NCI-H226 (cell line): ENCODE data around the gene IQGAP2.

Experiments
- DNase-seq: peaks from one replicate; pipeline ENCODE4 v3.0.0-alpha.2; 2015

The IQGAP2 gene

GRCh38 chr5:76451031-76451701, 48.1 kb downstream of the IQGAP2 start:
- DNase-seq: no peak

DNA sequence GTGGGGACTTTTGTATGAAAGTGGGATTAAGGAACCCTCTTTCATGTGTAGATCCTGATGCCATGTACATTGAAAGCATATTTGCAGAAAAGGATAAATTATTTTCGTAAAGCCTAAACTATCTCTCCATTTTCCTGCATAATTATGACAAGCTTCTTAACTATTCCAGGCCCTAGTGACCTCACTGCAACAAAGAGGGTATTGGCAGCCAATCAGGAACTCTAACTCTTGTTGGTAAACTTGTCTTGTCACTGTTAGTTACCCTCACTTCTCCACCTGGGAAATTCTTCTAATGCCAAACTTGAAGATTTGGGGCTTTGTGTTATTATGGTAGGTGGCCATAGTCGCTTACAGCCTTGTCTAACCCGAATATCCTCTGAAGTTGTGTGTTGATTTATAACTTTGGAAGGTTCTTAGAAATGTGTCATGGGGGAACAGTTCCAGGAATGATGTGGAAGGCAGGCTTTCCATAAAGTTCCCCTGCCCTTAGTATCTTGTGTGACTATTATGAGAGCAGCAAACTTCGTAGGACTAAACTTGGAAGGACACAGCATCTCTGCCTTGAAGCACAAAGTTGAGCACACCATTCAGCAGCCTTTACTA, 52.5 kb downstream of the IQGAP2 start:
- no peak for DNase-seq

- no peak for DNase-seq
Observed at GRCh38 chr5:76456258-76456657, 53.2 kb downstream of the IQGAP2 start.

DNA sequence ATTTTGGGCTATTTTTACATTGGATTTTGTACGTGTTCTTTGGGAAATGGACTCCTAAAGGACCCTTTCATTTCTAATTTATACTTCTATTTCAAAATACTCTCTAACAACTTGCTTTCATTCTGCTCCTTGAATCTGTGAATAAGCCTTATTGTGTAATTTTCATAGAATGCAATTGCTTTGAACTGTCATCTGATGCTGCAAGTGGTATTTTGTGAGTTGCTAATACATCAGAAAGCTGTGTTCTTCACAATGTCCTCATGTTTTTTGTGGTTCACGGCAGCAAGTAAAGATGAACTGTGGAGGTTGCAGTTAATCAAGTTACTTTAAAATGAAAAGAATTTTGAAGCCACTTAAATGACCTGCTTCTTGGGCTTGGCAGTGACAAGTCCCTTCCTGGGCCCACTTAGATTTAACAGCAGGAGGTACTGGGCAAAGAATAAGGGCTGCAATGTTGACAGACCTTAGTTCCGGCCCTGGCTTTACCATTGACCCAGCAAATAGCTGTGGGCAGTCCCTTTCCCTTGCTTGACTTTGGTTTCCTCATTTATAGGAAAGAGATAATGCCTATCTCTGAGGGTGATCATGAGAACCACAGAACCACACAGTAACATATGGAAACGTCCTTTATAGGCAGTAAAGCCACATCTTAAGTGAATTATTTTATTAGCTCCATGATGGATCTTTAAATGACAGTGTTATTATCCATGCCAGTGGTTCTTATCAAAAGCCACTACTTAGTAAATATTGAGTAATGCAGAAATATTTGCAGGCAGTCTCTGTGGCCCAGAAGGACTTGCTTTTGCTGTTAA, 54.8 kb downstream of the IQGAP2 start:
- DNase-seq: no peak

- DNase-seq: no peak
Observed at GRCh38 chr5:76458486-76458830, 55.4 kb downstream of the IQGAP2 start.

DNA sequence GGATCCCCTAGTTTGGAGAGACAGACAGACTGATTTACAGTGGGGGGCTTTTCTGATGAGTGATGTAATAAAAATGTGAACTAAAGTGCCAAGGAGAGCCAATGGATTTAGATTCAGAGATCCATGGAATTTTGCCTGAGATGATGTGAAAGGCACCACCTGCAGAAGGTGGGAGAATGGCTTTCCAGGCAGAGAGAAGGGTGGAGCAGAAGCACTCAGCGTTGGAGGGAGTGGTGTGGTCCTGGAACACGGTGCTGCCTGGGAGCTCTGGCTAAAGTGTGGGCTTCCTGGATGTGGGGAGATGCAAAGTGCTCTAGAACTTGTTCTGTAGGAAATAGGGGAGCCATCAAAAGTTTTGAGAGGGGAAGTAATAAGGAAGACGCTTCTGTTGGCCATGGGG, 57.0 kb downstream of the IQGAP2 start:
- DNase-seq: no peak

DNA sequence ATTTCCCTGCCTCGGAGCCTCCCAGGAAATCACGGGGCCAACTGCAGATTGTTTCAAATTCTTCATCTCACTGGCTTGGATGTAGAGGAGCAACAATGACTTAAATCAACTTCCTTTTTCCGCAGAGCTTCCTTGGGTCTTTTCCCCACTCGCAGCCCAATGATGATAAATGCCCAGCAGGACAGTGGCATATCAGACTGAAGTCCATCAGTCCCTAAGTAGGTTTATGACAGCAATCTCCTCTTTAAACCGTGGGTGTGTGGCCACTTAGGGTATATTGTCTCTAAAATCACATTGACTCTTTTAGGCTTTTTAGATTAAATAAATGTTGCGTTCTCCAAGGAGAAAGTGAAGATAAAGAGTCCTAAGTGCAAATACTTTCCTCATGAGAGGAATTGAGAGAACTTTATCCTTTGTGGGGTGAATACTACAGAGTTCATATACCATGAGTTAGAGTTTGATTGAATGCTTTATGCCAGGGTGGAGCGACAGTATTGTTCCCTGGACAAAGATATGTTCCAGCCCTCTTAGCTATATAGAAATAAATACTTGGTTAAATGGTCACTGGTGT, 59.1 kb downstream of the IQGAP2 start:
- DNase-seq: no peak

- no peak for DNase-seq
Observed at GRCh38 chr5:76467216-76467615, 64.1 kb downstream of the IQGAP2 start.

DNA sequence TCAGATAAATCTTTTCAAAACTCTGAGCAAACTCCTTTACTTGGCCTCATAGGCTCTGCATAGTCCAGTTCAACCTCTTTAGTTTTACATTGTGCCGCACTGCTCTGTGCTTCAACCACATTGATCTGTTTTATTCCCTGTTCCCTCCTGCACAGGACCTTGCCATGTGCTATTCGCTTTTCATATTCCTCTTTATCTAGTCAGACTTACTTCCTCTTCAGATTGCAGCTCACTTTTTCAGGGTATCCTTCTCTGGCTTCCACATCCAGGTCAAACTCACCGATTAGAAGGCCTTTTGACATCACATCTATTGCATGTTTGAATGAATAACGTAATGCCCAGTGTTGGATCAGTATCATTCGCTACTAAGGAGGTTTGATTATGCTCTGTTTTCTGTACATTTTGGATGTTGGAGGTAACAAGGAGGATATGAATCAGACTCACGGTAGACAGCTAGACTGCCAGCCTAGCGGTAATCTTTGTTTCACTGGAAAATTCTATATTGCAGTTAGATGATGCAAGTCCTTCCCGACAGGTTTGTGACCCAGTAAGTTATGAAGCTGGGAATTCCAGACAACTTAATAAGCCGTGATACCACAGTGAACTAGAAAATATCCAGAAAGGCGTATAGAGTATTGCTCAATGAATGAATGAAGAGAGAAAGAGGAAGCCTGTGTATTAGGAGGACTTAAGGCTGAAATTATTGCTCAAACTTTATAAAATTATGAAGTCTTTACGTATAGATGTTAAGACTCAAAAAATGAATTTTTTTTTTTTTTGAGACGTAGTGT, 65.7 kb downstream of the IQGAP2 start:
- peak; percentile 93 for DNase-seq

DNA sequence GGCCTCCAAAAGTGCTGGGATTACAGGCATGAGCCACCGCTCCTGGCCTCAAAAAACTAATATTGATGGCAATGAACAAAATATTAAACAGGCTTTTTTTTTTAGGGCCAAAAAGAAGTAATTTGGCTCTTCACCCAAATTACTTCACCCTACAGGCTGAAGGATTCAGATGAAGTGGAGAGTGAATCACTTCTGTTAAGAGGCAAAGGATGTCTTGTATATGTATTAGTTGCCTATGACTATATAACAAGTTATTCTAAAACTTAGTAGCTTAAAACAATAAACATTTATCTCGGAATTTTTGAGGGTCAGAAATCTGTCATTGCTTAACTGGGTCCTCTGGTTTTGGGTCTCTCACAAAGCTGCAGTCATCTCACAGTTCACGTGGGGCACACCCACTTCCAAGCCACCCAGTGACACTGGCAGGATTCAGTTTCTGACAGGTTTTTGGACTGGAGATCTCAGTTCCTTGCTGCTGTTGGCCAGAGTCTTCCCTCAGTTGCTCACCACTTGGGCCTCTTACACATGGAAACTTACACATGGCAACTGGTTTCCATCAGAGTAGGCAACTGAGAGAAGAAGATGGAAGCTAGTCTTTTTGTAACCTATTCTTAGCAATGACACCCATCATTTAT, 66.7 kb downstream of the IQGAP2 start:
- peak; percentile 21 for DNase-seq

DNA sequence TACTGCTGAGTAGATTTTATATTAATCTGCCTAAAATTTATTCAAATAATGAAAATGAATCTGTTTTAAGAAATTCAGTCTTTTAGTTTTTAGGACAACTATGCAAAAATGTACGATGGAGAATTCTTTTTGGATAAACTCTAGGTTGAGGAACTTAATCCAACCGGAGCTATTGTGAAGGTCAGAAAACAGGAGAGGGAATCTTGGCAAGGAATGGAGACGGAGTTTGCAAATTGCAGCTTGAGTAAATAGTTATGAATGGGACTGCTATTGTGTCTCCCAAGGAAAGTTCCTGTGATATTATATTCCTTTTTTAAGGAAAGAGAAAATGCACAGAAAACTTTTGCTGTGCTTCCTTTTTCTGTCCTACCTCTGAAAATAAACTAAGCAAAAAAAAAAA, 67.9 kb downstream of the IQGAP2 start:
- no peak for DNase-seq

DNA sequence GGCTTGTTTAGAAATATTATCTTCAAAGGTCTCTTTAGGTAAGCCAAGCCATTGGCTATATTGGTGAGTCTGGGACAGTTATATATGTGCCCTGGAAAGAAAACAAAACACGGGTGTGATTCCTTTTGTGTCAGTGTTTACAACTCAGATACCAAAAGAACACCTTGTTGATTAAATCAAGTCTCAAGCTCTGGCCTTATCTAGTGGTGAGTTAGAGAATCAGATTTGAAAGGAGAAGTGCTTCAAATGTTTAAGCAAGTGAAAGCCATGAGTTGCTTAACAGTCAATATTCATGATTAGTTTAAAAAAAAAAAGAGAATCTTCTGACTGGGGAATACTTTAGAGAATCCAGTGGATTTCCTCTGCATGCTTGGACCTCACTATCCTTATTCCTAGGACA, 68.3 kb downstream of the IQGAP2 start:
- no peak for DNase-seq

- no peak for DNase-seq
Observed at GRCh38 chr5:76471987-76472334, 68.9 kb downstream of the IQGAP2 start.

- DNase-seq: no peak
Observed at GRCh38 chr5:76472335-76473008, 69.4 kb downstream of the IQGAP2 start.

GRCh38 chr5:76473009-76473336, 69.9 kb downstream of the IQGAP2 start:
- DNase-seq: no peak

GRCh38 chr5:76473661-76474060, 70.6 kb downstream of the IQGAP2 start:
- DNase-seq: no peak

DNA sequence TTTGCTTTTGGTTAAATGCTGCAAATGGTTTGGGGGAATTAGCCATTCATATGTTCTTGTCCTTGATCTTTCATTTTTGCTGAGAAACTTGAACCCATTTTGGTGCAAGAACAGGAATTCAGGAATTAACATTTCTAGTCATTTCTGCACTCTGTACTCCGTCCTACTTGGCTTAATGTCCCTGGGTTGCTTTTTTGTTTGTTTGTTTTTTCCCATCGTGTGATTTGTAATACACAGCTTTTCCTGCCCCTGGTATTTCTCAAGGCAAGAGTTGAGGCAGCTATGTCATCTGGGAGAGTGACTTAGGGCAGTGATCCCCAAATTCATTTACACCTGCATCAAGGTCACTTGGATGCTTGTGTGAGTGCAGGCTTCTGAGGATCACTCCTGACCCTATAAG, 71.3 kb downstream of the IQGAP2 start:
- no peak for DNase-seq

DNA sequence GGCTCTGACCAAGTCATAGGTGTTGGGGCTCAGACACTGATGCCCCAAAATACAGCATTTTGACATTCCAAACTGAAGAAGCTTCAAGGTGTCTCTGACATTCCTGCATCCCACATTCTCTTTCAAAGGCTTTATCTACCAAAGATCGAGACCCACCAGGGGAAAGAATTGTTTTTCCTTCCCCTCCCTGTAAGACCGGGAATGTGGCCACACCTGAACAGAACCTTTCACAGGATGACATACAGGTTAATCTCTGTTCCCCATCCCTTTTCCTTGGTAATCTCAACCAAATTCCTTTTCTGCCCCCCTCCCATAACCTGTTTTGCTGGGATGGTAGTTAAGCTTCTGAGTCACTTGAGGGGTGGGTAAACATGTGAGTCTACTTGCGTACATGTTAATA, 72.3 kb downstream of the IQGAP2 start:
- DNase-seq: no peak

GRCh38 chr5:76475936-76476335, 72.9 kb downstream of the IQGAP2 start:
- DNase-seq: no peak

GRCh38 chr5:76476474-76477038, 73.5 kb downstream of the IQGAP2 start:
- DNase-seq: no peak

- DNase-seq: no peak
Observed at GRCh38 chr5:76477061-76477460, 74.0 kb downstream of the IQGAP2 start.

- no peak for DNase-seq
Observed at GRCh38 chr5:76477571-76477970, 74.5 kb downstream of the IQGAP2 start.
